HEK293T (cell line): ENCODE data around the gene ABCC6.
"Not testable (repeated sequence)": the region's sequence is repeated elsewhere in the genome, so short reads cannot be mapped to it uniquely, and the experiment has no call there.

ENCODE experiments used
- BHLHE40 ChIP-seq: fragments of 450-650 bp; IDR thresholded peaks from 2 replicates; pipeline ENCODE4 v1.6.1; 2016; ENCODE audit warnings: mild to moderate bottlenecking, moderate library complexity, borderline replicate concordance
- CTBP1 ChIP-seq: fragments of 450-650 bp; IDR thresholded peaks from 2 replicates; pipeline ENCODE4 v1.6.1; 2016; ENCODE audit warnings: borderline replicate concordance
- ELF4 ChIP-seq: fragments of 450-650 bp; IDR thresholded peaks from 2 replicates; pipeline ENCODE4 v1.6.1; 2017; ENCODE audit warnings: antibody characterized with exemption
- FOXA1 ChIP-seq: fragments of 450-650 bp; IDR thresholded peaks from 2 replicates; pipeline ENCODE4 v1.6.1; 2016; ENCODE audit warnings: mild to moderate bottlenecking
- FOXK2 ChIP-seq: fragments of 450-650 bp; IDR thresholded peaks from 2 replicates; pipeline ENCODE4 v1.6.1; 2016; ENCODE audit warnings: mild to moderate bottlenecking
- FOXM1 ChIP-seq: fragments of 450-650 bp; IDR thresholded peaks from 2 replicates; pipeline ENCODE4 v1.6.1; 2017; ENCODE audit warnings: mild to moderate bottlenecking, borderline replicate concordance
- LEF1 ChIP-seq: fragments of 450-650 bp; IDR thresholded peaks from 2 replicates; pipeline ENCODE4 v1.6.1; 2017; ENCODE audit warnings: mild to moderate bottlenecking, borderline replicate concordance
- NFRKB ChIP-seq: fragments of 450-650 bp; IDR thresholded peaks from 2 replicates; pipeline ENCODE4 v1.6.1; 2016; ENCODE audit warnings: mild to moderate bottlenecking, moderate library complexity
- SP1 ChIP-seq: fragments of 450-650 bp; IDR thresholded peaks from 2 replicates; pipeline ENCODE4 v1.6.1; 2017
- SUZ12 ChIP-seq: fragments of 450-650 bp; IDR thresholded peaks from 2 replicates; pipeline ENCODE4 v1.6.1; 2016; ENCODE audit warnings: mild to moderate bottlenecking
- TARDBP ChIP-seq: fragments of 450-650 bp; IDR thresholded peaks from 2 replicates; pipeline ENCODE4 v1.6.1; 2016
- TF ChIP-seq, protein P1 (sequence below): fragments of 450-650 bp; IDR thresholded peaks from 2 replicates; pipeline ENCODE4 v1.6.1; 2016

- not testable (repeated sequence) for TF ChIP-seq NFRKB, SUZ12, SP1, CTBP1, FOXA1, FOXM1, BHLHE40, FOXK2, TARDBP, LEF1, ELF4
- TF ChIP-seq, protein P1, sequence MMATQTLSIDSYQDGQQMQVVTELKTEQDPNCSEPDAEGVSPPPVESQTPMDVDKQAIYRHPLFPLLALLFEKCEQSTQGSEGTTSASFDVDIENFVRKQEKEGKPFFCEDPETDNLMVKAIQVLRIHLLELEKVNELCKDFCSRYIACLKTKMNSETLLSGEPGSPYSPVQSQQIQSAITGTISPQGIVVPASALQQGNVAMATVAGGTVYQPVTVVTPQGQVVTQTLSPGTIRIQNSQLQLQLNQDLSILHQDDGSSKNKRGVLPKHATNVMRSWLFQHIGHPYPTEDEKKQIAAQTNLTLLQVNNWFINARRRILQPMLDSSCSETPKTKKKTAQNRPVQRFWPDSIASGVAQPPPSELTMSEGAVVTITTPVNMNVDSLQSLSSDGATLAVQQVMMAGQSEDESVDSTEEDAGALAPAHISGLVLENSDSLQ = not testable (repeated sequence)
These were observed 45.0 kb upstream of the ABCC6 start for GRCh38 chr16:16268185-16268808.
